Activated T-cell treated with anti-CD3 and anti-CD28 coated beads for 1 hour (primary cell): ENCODE data around the gene ZNF480.
"Not testable (repeated sequence)": the region's sequence is repeated elsewhere in the genome, so short reads cannot be mapped to it uniquely, and the experiment has no call there.

Experiments
- DNase-seq: peaks from one replicate; pipeline ENCODE4 v3.0.0-alpha.2; 2020; ENCODE audit warnings: low read depth

The ZNF480 gene

GRCh38 chr19:52339022-52339421 lies 42.1 kb downstream of the ZNF480 start:
- DNase-seq, result not testable (repeated sequence)

- DNase-seq, result peak; percentile 28
Observed at GRCh38 chr19:52343548-52343947, 46.6 kb downstream of the ZNF480 start.

- no peak for DNase-seq
Observed at GRCh38 chr19:52345162-52345561, 48.2 kb downstream of the ZNF480 start.

GRCh38 chr19:52351512-52351911 lies 54.5 kb downstream of the ZNF480 start:
- DNase-seq, result no peak

- DNase-seq, result no peak
Observed at GRCh38 chr19:52366414-52366824, 69.5 kb downstream of the ZNF480 start.

GRCh38 chr19:52369559-52370340 lies 72.8 kb downstream of the ZNF480 start, which contains the start of gene ZNF880:
ZNF880 (plus strand) TSS chr19:52369923; CDS start chr19:52369966, 43 bp downstream.
- peak; percentile 92 for DNase-seq

GRCh38 chr19:52370341-52370710 lies 73.4 kb downstream of the ZNF480 start:
- DNase-seq, result no peak
